AG10803 (cell line): ENCODE data around the gene ADAMTS2.

Experiments used
- DNase-seq: peaks from one replicate; pipeline ENCODE4 v3.0.0; 2010; ENCODE audit warnings: low read depth
- H3K4me3 ChIP-seq: 2 replicates; pipeline ENCODE4 v1.5.1; 2011; ENCODE audit warnings: mild to moderate bottlenecking, low read length, control low read depth
- TF ChIP-seq, protein P1 (sequence below): conservative IDR thresholded peaks from 2 replicates; pipeline ENCODE4 v1.5.1; 2011; ENCODE audit warnings: mild to moderate bottlenecking, low read length, control low read depth, inconsistent platforms

Gene ADAMTS2

DNA sequence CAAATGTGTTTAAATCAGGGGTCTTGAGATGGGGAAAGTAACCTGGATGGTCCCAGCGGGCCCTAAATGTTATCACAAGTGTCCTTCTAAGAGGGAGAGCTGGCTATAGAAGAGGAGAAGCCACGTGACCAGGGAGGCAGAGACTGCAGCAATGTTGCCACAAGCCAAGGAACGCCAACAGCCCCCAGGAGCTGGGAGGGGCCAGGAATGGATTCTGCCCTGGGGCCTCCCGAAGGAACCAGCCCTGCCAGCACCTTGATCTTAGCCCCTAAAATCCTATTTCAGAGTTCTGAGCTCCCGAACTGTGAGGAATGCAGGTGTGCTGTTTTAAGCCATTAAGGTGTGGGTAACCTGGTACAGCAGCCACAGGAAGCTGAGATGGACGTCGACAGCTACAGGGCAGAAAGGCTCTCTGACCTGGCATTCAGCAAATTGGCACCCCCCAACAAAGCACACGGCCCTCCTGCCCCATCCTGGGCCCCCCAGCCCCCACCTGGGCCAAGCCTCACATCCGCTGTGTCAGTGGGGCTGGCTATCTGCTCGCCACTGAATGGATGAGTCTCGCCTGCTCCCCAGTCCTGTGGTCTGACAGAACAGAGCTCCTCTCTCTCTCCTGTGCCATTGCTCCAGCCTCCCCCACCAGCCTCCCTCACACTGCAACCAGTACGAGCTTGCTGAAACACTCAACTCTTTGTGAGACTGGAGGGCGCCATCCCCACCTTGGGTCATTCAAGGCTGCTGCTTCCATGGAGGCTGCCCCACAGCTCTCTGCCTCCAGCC lies 78.8 kb downstream of the ADAMTS2 start:
- H3K4me3 ChIP-seq = no peak overlapping the region
- DNase-seq = peak; percentile 47
- TF ChIP-seq, protein P1, sequence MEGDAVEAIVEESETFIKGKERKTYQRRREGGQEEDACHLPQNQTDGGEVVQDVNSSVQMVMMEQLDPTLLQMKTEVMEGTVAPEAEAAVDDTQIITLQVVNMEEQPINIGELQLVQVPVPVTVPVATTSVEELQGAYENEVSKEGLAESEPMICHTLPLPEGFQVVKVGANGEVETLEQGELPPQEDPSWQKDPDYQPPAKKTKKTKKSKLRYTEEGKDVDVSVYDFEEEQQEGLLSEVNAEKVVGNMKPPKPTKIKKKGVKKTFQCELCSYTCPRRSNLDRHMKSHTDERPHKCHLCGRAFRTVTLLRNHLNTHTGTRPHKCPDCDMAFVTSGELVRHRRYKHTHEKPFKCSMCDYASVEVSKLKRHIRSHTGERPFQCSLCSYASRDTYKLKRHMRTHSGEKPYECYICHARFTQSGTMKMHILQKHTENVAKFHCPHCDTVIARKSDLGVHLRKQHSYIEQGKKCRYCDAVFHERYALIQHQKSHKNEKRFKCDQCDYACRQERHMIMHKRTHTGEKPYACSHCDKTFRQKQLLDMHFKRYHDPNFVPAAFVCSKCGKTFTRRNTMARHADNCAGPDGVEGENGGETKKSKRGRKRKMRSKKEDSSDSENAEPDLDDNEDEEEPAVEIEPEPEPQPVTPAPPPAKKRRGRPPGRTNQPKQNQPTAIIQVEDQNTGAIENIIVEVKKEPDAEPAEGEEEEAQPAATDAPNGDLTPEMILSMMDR = no peak

DNA sequence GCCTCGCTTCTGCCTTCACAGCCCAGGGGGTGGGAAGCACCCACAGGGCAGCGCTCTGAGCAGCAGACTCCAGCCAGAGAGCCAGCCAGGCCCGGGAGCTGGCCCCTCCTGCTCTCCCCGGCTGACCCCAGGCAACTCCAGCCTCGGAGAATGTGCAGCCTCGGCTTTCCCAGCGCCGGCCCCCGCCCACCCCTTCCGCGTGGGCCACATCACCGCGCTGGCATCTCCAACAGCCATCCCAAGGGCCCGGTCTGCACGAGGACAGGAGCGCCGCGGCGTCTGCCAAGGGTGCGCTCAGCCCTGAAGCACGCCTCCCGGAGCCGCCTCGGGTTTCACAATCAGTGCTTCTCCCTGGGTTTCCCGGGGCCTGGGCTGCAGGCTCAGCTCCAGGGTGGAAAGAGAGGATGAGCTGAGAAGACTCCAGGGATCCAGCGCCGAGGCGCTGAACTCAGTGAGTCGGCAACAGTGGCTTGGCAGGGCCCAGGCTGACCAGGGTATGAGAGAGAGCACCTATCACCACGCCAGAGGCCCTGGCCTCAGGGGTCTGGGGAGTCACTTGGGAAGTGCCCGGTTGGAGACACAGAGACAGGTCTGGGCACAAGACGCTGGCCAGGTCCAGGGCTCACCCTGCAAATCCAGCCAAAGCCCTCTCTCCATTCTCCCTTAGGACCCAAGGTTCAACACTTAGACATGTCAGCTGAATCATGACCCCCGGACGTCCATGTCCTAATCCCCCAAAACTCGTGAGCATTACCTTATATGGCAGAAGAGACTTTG lies 79.6 kb downstream of the ADAMTS2 start:
- peak overlapping the region; percentile 27 for H3K4me3 ChIP-seq
- DNase-seq = peak; percentile 100
- TF ChIP-seq, protein P1 = no peak

DNA sequence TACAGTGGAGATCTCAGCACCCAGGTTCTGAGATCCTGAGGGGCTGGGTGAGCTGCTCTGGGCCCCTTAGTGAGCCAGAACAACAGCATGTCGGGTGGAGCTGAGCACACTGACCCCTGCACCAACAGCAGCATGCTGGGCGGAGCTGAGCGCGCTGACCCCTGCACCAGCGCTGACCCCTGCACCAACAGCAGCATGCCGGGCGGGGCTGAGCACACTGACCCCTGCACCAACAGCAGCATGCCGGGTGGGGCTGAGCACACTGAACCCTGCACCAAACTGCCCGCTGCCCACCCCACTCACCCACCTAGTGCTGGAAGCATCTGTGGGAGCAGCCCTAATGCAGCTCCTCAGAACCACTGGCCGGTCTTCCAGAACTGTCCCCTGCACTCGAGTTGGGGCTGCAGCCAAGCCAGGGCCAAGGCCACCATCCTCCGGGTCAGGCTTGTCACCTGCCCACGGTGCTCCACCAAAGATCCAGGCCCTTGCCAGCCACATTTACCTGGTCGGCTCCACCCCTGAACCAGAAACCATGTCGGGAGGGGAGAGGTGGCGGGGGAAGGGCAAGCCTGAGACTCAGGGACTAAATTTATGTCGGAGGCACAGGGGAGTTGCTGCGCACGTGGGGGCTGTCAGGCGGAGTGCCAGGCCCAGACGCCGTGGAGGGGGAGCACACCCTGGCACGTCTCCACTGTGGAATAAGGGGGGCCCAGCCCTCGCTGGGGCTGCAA lies 80.3 kb downstream of the ADAMTS2 start:
- DNase-seq = no peak
- peak overlapping the region; percentile 27 for H3K4me3 ChIP-seq
- TF ChIP-seq, protein P1 = no peak

DNA sequence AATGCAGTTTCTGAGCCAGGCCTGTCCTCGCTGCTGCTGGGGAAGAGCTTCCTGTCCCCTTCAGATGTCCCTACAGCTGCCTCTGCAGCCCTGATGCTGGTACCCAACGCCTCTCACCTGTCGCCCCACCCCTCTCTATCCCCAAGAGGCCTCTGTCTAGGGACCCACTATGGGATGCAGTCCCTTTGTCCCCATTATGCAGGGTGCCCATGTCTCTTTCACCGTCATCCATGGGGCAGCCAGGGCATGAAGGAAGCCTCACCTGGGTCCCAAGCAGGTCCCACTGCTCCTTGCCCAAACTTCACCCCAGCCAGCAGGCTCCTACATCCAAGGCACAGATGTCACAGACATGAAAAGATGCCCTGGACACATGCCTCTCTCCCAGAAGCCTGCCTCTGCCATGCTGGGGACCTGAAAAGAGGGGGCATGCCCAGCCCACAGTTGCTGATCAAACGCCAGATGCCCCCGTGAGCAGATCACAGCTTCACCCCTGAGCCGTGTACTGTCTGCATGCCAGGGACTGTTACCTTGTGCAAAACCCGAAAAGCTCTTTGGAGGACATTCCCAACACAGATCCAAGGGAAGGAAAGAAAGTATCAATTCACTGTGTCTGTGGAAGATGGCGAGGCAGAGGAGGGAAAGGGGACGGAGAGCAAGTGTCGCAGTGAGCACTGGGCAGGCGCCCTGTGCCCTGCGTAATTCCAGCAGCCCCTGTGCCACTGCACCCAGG lies 81.0 kb downstream of the ADAMTS2 start:
- H3K4me3 ChIP-seq = no peak overlapping the region
- TF ChIP-seq, protein P1 = no peak
- no peak for DNase-seq

DNA sequence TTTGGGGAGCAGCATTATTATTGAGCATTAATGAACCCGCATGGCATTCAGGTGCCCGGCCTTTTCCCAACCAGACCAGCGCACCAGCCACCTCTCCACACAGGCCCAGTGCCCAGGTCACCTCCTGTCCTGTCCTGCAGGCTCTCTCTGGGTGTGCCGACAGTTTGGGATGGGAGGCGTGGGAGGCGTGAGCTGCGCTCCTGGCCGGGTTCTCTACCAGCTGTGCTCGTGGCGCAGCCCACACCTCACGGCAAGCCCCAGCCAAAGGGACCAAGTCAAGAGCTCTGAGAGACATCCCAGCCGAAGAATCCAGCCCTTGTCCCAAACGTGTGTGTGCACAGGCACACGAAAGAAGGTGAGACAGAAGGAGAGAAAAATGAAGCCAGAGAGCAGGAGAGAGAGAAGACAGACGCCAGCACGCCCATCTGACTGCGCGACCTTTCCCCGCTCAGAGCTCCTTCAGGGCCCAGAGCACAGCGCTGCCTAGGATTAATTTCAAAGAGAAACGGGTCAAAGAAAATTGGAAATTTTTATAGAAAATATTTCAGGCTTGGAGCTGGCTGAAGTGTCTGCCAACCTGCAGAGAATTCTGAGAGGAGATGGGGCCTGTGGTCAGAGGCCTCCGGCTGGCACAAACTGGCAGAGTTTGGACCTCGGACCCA lies 81.7 kb downstream of the ADAMTS2 start:
- no peak overlapping the region for H3K4me3 ChIP-seq
- DNase-seq = no peak
- TF ChIP-seq, protein P1 = no peak
